ENCODE data around the gene COL5A2. TPM values are rescaled to one million over a fixed set of nuclear protein-coding genes. Genes with fewer than 3 reads are reported as not detected.

COL5A2 gene
- total and polyA plus RNA-seq, 11 donors: 4.4 to 61.1 (median 12.4) TPM

GRCh38 chr2:189146553-189146952 is 33.0 kb downstream of the COL5A2 start:
- DNase-seq (no peak), ATAC-seq (no peak)
- TF ChIP-seq POLR2A (IDR thresholded peaks at IDR 0.05) (no peak), CTCF (IDR thresholded peaks at IDR 0.05) (no peak)
- intact Hi-C loops (cut with DNase I): no loop called here
- Histone ChIP-seq H3K9me3 (no peaks in the 10 kb centered on the region), H3K4me1 (peaks cover 0 to 19% (median 0%) of the 10 kb centered on the region in 12 donors), H3K4me3 (no peak overlapping the region), H3K36me3 (no peaks in the 10 kb centered on the region), H3K27ac (peak overlapping the region in 1 of 12 donors; percentile 30), H3K27me3 (no peaks in the 10 kb centered on the region)
- WGBS, 4 donors: 23 to 58% (median 27%) methylated on average over 2 of the region's 2 CpGs

- H3K4me3 ChIP-seq: no peak overlapping the region
- WGBS, 4 donors: 77 to 81% (median 78%) methylated on average over 3 of the region's 3 CpGs
- ATAC-seq (peak; percentile 42 to 85 (median 70)), DNase-seq (no peak)
- H3K4me1 ChIP-seq: peaks cover 0 to 14% (median 0%) of the 10 kb centered on the region in 12 donors
- TF ChIP-seq POLR2A (IDR thresholded peaks at IDR 0.05) (no peak), CTCF (IDR thresholded peaks at IDR 0.05) (no peak)
- no peaks in the 10 kb centered on the region for H3K27me3 ChIP-seq
- no peaks in the 10 kb centered on the region for H3K9me3 ChIP-seq
- intact Hi-C loops (cut with DNase I): no loop called here
- H3K27ac ChIP-seq: peak overlapping the region in 4 of 12 donors; percentile 16 to 59 (median 24)
- H3K36me3 ChIP-seq: no peaks in the 10 kb centered on the region
These were observed 34.8 kb downstream of the COL5A2 start for GRCh38 chr2:189144700-189145211.

- intact Hi-C loops (cut with DNase I): no loop called here
- H3K9me3 ChIP-seq: no peaks in the 10 kb centered on the region
- peaks cover 0 to 14% (median 0%) of the 10 kb centered on the region in 12 donors for H3K4me1 ChIP-seq
- H3K36me3 ChIP-seq: no peaks in the 10 kb centered on the region
- no peak for DNase-seq
- no peak for TF ChIP-seq CTCF (IDR thresholded peaks at IDR 0.05)
- TF ChIP-seq POLR2A (IDR thresholded peaks at IDR 0.05): no peak
- ATAC-seq: peak in 1 of 4 donors; percentile 68
- no peak overlapping the region for H3K4me3 ChIP-seq
- no peaks in the 10 kb centered on the region for H3K27me3 ChIP-seq
- peak overlapping the region in 6 of 12 donors; percentile 7 to 59 (median 26) for H3K27ac ChIP-seq
- WGBS, 4 donors: 68 to 78% (median 73%) methylated on average over 2 of the region's 2 CpGs
These were observed 35.6 kb downstream of the COL5A2 start for GRCh38 chr2:189143925-189144324.

- ATAC-seq (no peak), DNase-seq (no peak)
- no peaks in the 10 kb centered on the region for H3K27me3 ChIP-seq
- TF ChIP-seq CTCF (IDR thresholded peaks at IDR 0.05) (peak in 10 of 12 donors; percentile 12 to 56 (median 38)), POLR2A (IDR thresholded peaks at IDR 0.05) (no peak)
- H3K36me3 ChIP-seq: no peaks in the 10 kb centered on the region
- 93 to 97% (median 95%) methylated on average over 4 of the region's 4 CpGs for WGBS, 4 donors
- no peaks in the 10 kb centered on the region for H3K9me3 ChIP-seq
- intact Hi-C loops (cut with DNase I): no loop called here
- peak overlapping the region in 4 of 12 donors; percentile 7 to 59 (median 16) for H3K27ac ChIP-seq
- H3K4me3 ChIP-seq: no peak overlapping the region
- peaks cover 0 to 14% (median 0%) of the 10 kb centered on the region in 12 donors for H3K4me1 ChIP-seq
These were observed 36.4 kb downstream of the COL5A2 start for GRCh38 chr2:189142893-189143759.

Measured in heart left ventricle (tissue), 16 donors.